22Rv1 (cell line): ENCODE results near the gene ASXL1.

ENCODE experiments used
- H3K27ac ChIP-seq: fragments of 450-650 bp; 2 replicates; pipeline ENCODE4 v1.5.1; 2017
- CTCF ChIP-seq: fragments of 450-650 bp; IDR thresholded peaks from 2 replicates; pipeline ENCODE4 v1.5.1; 2017; ENCODE audit warnings: mild to moderate bottlenecking
- ZFX ChIP-seq: fragments of 450-650 bp; IDR thresholded peaks from 2 replicates; pipeline ENCODE4 v1.6.1; 2017; ENCODE audit warnings: antibody characterized with exemption, borderline replicate concordance

The ASXL1 gene

GRCh38 chr20:32474009-32474716, 116.0 kb downstream of the ASXL1 start:
- H3K27ac ChIP-seq, result no peak overlapping the region
- TF ChIP-seq ZFX (no peak), CTCF (no peak)

DNA sequence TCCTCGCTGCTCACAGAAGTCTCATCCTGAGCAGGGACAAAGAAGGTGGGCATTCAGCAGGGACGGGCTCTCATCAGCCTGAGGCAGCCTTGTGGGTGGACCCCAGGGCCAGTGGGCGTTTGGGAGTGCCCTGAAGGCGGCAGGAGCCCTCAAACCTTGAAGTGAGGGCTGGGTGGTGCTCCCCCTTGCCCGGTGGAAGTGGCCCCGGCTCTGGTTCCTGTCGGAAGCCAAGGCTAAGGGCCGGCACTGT, 116.5 kb downstream of the ASXL1 start:
- no peak overlapping the region for H3K27ac ChIP-seq
- TF ChIP-seq CTCF, result no peak
- TF ChIP-seq ZFX, result no peak

DNA sequence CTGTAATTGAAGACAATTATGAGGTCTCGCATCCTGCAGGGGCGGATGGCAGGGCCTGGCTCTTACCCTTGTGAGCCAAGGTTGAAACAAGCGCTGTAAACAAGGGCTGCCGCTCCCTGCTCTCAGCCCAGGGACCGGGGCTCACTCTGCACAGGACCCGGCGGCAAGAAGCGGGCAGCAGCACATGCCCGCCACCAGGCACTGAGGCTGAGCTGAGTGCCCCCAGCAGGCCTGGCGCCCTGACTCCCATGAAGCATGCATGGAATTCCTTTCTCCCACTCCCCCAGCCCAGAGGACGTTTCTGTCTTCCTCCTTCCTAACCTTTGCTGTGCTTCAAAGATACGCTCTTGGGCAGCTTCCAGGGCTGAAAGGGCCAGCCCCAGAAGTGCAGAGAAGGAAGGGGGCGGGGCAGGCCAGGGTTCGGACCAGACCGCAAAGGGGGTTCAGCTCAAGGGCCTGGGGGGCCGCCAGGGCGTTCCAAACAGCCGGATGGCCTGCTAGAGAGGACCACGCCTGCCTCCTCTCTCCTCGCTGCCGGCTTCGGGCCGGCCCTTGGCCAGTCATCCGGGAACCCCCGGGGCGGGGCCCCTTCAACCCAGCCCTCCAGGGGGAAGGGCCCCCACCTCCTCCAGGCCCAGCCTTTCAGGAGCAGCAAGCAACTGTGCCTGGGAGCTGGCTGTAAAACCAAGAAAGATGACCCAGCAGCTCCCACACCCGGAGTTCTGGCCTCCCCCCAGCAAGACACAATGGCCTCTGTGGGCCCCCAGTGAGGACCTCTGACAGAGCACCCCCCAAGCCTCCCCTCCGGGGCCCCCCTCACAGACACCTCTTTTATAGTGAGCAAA, 117.1 kb downstream of the ASXL1 start:
- TF ChIP-seq ZFX (no peak), CTCF (no peak)
- no peak overlapping the region for H3K27ac ChIP-seq

- H3K27ac ChIP-seq, result no peak overlapping the region
- TF ChIP-seq ZFX (no peak), CTCF (no peak)
These were observed 118.8 kb downstream of the ASXL1 start for GRCh38 chr20:32476684-32477593.

GRCh38 chr20:32477594-32478512, 119.7 kb downstream of the ASXL1 start:
- TF ChIP-seq ZFX (no peak), CTCF (no peak)
- no peak overlapping the region for H3K27ac ChIP-seq

DNA sequence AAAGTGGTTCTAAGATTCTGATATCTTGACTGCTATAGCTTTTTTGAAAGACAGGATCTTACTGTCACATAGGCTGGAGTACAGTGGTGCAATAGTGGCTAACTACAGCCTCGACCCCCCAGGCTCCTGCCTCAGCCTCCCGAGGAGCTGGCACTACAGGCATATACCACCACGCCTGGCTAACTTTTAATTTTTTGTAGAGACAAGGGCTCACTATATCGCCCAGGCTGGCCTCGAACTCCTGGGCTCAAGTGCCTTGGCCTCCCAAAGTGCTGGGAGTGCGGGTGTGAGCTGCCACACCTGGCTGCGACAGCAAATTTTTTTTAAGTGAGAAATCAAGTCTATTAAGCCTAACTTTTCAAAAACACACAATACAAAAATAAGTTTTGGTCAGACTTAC, 120.4 kb downstream of the ASXL1 start:
- no peak overlapping the region for H3K27ac ChIP-seq
- TF ChIP-seq ZFX, result no peak
- no peak for TF ChIP-seq CTCF
